ENCODE measurements around the gene EXOC5.

GRCh38 chr14:57266065-57266464 is 2.6 kb downstream of the EXOC5 start:
- TF ChIP-seq CTCF (IDR thresholded peaks at IDR 0.05), result no peak
- TF ChIP-seq ZFX (IDR thresholded peaks at IDR 0.05; ENCODE audit: borderline replicate concordance), result no peak

Measured in 22Rv1 (cell line).